Osteoblast (primary cell): ENCODE measurements around the gene ARHGAP1. TPM values are rescaled to one million over a fixed set of nuclear protein-coding genes. Genes with fewer than 3 reads are reported as not detected.

Experiments
- DNase-seq: peaks from one replicate; pipeline ENCODE4 v3.0.0; 2011; ENCODE audit warnings: low spot score, mixed read lengths; ENCODE audit not compliant: insufficient read length; ENCODE audit errors: missing footprints
- H2AFZ ChIP-seq: 2 replicates; pipeline ENCODE4 v1.6.0; 2011; ENCODE audit warnings: mild to moderate bottlenecking, low read length
- H3K27ac ChIP-seq: 2 replicates; pipeline ENCODE4 v1.5.1; 2011; ENCODE audit warnings: mild to moderate bottlenecking, low read depth, low read length, moderate library complexity
- H3K27me3 ChIP-seq: 2 replicates; pipeline ENCODE4 v1.6.0; 2012; ENCODE audit warnings: mild to moderate bottlenecking, control low read depth, inconsistent platforms, low read length, moderate library complexity; ENCODE audit not compliant: insufficient read depth
- H3K36me3 ChIP-seq: 2 replicates; pipeline ENCODE4 v1.5.1; 2011; ENCODE audit warnings: mild to moderate bottlenecking, low read length, control low read depth, moderate library complexity; ENCODE audit not compliant: insufficient read depth
- H3K4me1 ChIP-seq: 2 replicates; pipeline ENCODE4 v1.5.1; 2011; ENCODE audit warnings: mild to moderate bottlenecking, low read length, control low read depth, moderate library complexity; ENCODE audit not compliant: insufficient read depth
- H3K4me2 ChIP-seq: 2 replicates; pipeline ENCODE4 v1.6.0; 2011; ENCODE audit warnings: mild to moderate bottlenecking, low read length; ENCODE audit not compliant: insufficient read depth
- H3K4me3 ChIP-seq: fragments of 200-600 bp; sonication (generic); 3 replicates; pipeline ENCODE4 v1.5.1; 2012; ENCODE audit warnings: mild to moderate bottlenecking, low read length, inconsistent platforms; ENCODE audit not compliant: insufficient read depth
- H3K79me2 ChIP-seq: 2 replicates; pipeline ENCODE4 v1.6.0; 2012; ENCODE audit warnings: mild to moderate bottlenecking, low read length, control low read depth, inconsistent platforms; ENCODE audit not compliant: insufficient read depth
- H3K9me3 ChIP-seq: 2 replicates; pipeline ENCODE4 v1.5.1; 2011; ENCODE audit warnings: low read depth, low read length, control low read depth
- H4K20me1 ChIP-seq: 2 replicates; pipeline ENCODE4 v1.6.0; 2012; ENCODE audit warnings: mild to moderate bottlenecking, low read length, control low read depth; ENCODE audit not compliant: insufficient read depth
- CTCF ChIP-seq: IDR thresholded peaks from 2 replicates; pipeline ENCODE4 v1.5.1; 2011; ENCODE audit warnings: mild to moderate bottlenecking, low read depth, low read length, moderate library complexity; ENCODE audit errors: extremely low read depth
- total RNA-seq: library from RNA; depleted of rRNA; stranded (reverse); fragments of >200 nt; gene quantifications from 2 replicates; pipeline ENCODE4 v1.2.3, GENCODE V29; 2012

ARHGAP1 gene
- total RNA-seq, 1 donor, result 88.3 TPM

- Histone ChIP-seq H3K4me1 (peaks cover 8% of the 10 kb centered on the region), H3K36me3 (peaks cover 67% of the 10 kb centered on the region), H4K20me1 (no peaks in the 10 kb centered on the region), H3K9me3 (no peaks in the 10 kb centered on the region), H3K4me3 (no peak overlapping the region), H3K27ac (no peak overlapping the region), H3K79me2 (no peaks in the 10 kb centered on the region), H3K4me2 (no peak overlapping the region), H2AFZ (no peak overlapping the region), H3K27me3 (no peaks in the 10 kb centered on the region)
- DNase-seq, result no peak
- peak; percentile 41 for TF ChIP-seq CTCF
Observed at GRCh38 chr11:46669711-46670139, 30.7 kb downstream of the ARHGAP1 start.

- no peaks in the 10 kb centered on the region for H4K20me1 ChIP-seq
- H3K4me2 ChIP-seq, result no peak overlapping the region
- H3K4me3 ChIP-seq, result no peak overlapping the region
- H3K79me2 ChIP-seq, result no peaks in the 10 kb centered on the region
- no peaks in the 10 kb centered on the region for H3K27me3 ChIP-seq
- H3K4me1 ChIP-seq, result peaks cover 4% of the 10 kb centered on the region
- no peak for TF ChIP-seq CTCF
- DNase-seq, result no peak
- no peaks in the 10 kb centered on the region for H3K9me3 ChIP-seq
- H3K27ac ChIP-seq, result no peak overlapping the region
- H2AFZ ChIP-seq, result no peak overlapping the region
- peaks cover 66% of the 10 kb centered on the region for H3K36me3 ChIP-seq
Observed at GRCh38 chr11:46668480-46669085, 31.8 kb downstream of the ARHGAP1 start.

GRCh38 chr11:46667043-46667481 lies 33.4 kb downstream of the ARHGAP1 start:
- no peak for TF ChIP-seq CTCF
- H3K79me2 ChIP-seq, result no peaks in the 10 kb centered on the region
- H3K4me3 ChIP-seq, result no peak overlapping the region
- no peak for DNase-seq
- no peaks in the 10 kb centered on the region for H4K20me1 ChIP-seq
- no peak overlapping the region for H3K27ac ChIP-seq
- H3K4me2 ChIP-seq, result no peak overlapping the region
- no peaks in the 10 kb centered on the region for H3K27me3 ChIP-seq
- no peak overlapping the region for H2AFZ ChIP-seq
- peaks cover 4% of the 10 kb centered on the region for H3K4me1 ChIP-seq
- H3K36me3 ChIP-seq, result peaks cover 60% of the 10 kb centered on the region
- no peaks in the 10 kb centered on the region for H3K9me3 ChIP-seq

- H4K20me1 ChIP-seq, result no peaks in the 10 kb centered on the region
- peaks cover 55% of the 10 kb centered on the region for H3K36me3 ChIP-seq
- DNase-seq, result no peak
- no peak overlapping the region for H3K4me3 ChIP-seq
- TF ChIP-seq CTCF, result no peak
- no peak overlapping the region for H2AFZ ChIP-seq
- no peak overlapping the region for H3K4me2 ChIP-seq
- no peaks in the 10 kb centered on the region for H3K27me3 ChIP-seq
- H3K4me1 ChIP-seq, result peaks cover 4% of the 10 kb centered on the region
- H3K27ac ChIP-seq, result peak overlapping the region; percentile 15
- H3K9me3 ChIP-seq, result no peaks in the 10 kb centered on the region
- H3K79me2 ChIP-seq, result no peaks in the 10 kb centered on the region
Observed at GRCh38 chr11:46666516-46666915, 33.9 kb downstream of the ARHGAP1 start.
